Small intestine (tissue), 7 donors: Measurements from ENCODE around the gene F3. TPM values are rescaled to one million over a fixed set of nuclear protein-coding genes. Genes with fewer than 3 reads are reported as not detected.

ENCODE experiments used
- DNase-seq, 2 donors: peaks; one replicate each; pipeline versions ENCODE4 v3.0.0 to v3.0.0-alpha.2; 2013
- FAIRE-seq: peaks from 2 replicates; lab custom pipeline; 2012; peaks lifted over from hg19 to GRCh38; lab: Jason Lieb, UNC
- H3K27ac ChIP-seq, 3 donors: one replicate each; pipeline ENCODE4 v1.5.1; 2013; ENCODE audit warnings: low read length in 2 of 3, mild to moderate bottlenecking in 2 of 3, control low read depth in 1 of 3, inconsistent platforms in 1 of 3, low read depth in 1 of 3, moderate library complexity in 1 of 3
- H3K27me3 ChIP-seq, 3 donors: one replicate each; pipeline ENCODE4 v1.6.1; 2013; ENCODE audit warnings: low read length in 3 of 3, inconsistent platforms in 1 of 3; ENCODE audit not compliant: control insufficient read depth in 3 of 3, insufficient read depth in 3 of 3
- H3K36me3 ChIP-seq, 3 donors: one replicate each; pipeline ENCODE4 v1.6.1; 2013; ENCODE audit warnings: low read length in 3 of 3, inconsistent platforms in 1 of 3, low read depth in 1 of 3, mild to moderate bottlenecking in 1 of 3, moderate library complexity in 1 of 3; ENCODE audit not compliant: control insufficient read depth in 3 of 3, insufficient read depth in 2 of 3
- H3K4me1 ChIP-seq, 3 donors: one replicate each; pipeline ENCODE4 v1.6.1; 2013; ENCODE audit warnings: low read length in 2 of 3, inconsistent platforms in 1 of 3, low read depth in 1 of 3, mild to moderate bottlenecking in 1 of 3, moderate library complexity in 1 of 3; ENCODE audit not compliant: control insufficient read depth in 3 of 3, insufficient read depth in 2 of 3
- H3K4me3 ChIP-seq, 3 donors: one replicate each; pipeline ENCODE4 v1.5.1; 2013; ENCODE audit warnings: low read length in 3 of 3, control low read depth in 1 of 3, inconsistent platforms in 1 of 3, low read depth in 1 of 3, mild to moderate bottlenecking in 1 of 3, moderate library complexity in 1 of 3
- H3K9me3 ChIP-seq, 2 donors: one replicate each; pipeline ENCODE4 v1.6.1; 2013; ENCODE audit warnings: low read depth in 1 of 2, low read length in 1 of 2; ENCODE audit not compliant: control insufficient read depth in 2 of 2, insufficient read depth in 1 of 2
- WGBS, 3 donors: extraction: QIAGEN DNeasy Blood & Tissue Kit; methylation state at CpG; one replicate each; pipeline ENCODE4 v1.1.7; 2013; 5-methylcytosine and 5-hydroxymethylcytosine counted together
- polyA plus RNA-seq, 4 donors: library from polyadenylated mRNA; stranded (reverse) in 3 of 4; unstranded in 1 of 4; fragments of 200-250 nt in 3 of 4; fragments of 120-200 nt in 1 of 4; gene quantifications; one replicate each; pipeline versions ENCODE4 v1.2.1 to v1.2.3, GENCODE V29; 2013
- donor health status: healthy with polysubstance abuse.
- donor health status: control.
- donor health status: control.
- donor health status: Bipolar disorder and iron deficiency.
- donor health status: healthy.

F3 gene
- polyA plus RNA-seq, 4 donors = 11.0 to 55.4 (median 18.6) TPM

DNA sequence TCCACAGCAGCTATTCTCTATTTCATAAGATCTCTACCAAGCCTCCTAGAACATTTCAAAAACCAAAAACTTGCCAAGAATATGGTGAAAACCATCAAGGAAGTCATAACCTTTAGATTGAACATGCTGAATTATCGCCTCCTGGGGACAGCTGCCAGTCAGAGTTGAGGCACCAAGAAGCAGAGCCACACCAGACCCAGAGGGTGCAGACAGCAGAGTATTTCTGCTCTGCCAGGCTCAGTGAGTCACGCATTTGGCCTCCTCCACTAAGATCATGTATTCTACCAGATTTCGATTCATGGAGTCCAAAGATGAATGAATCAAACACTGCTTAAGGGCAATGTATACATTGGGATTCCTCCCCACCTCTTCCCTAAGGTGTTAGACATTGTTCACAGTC lies 2.1 kb downstream of the F3 start:
- 30 to 49% (median 37%) methylated on average over 3 of the region's 3 CpGs for WGBS, 3 donors
- Histone ChIP-seq H3K36me3 (peaks cover 0 to 29% (median 0%) of the 10 kb centered on the region in 3 donors), H3K27ac (peak overlapping the region in 1 of 3 donors; percentile 76), H3K4me1 (peaks cover 0 to 4% (median 3%) of the 10 kb centered on the region in 3 donors), H3K4me3 (peak overlapping the region in 2 of 3 donors; percentile 17 to 64), H3K27me3 (no peaks in the 10 kb centered on the region), H3K9me3 (no peaks in the 10 kb centered on the region)
- DNase-seq (peak in 1 of 2 donors; percentile 68), FAIRE-seq (no peak)

DNA sequence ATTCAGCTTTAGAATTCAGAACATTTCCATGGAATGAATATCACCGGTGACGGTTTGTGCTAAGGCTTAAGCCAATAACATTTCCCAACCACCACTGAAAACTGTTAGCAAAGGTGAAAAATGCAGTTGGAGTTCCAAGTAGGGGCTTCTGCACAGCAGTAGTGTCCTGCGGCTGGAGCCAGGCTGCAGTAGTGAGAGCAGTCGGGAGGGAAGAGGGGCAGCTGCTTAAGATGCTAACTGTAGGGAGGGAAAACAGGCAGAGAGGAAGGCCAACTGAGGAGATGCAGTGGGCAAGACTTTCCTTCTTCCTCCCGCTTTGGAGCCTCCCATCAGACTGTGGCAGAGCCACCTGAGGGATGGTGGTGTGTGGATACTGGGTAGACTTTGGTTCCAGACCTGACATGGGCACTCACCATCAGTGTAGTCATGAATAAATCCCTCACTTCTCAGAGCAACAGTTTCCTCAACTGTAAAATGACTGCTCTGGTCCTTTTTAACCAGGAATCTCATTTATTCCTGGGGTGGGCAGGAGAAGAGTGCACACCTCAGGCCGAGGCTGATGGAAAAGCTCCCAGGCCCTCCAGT lies 3.2 kb downstream of the F3 start:
- Histone ChIP-seq H3K4me3 (peak overlapping the region in 1 of 3 donors; percentile 25), H3K9me3 (no peaks in the 10 kb centered on the region), H3K4me1 (peaks cover 0 to 4% (median 3%) of the 10 kb centered on the region in 3 donors), H3K36me3 (peaks cover 0 to 40% (median 0%) of the 10 kb centered on the region in 3 donors), H3K27ac (peak overlapping the region in 2 of 3 donors; percentile 2 to 21), H3K27me3 (no peaks in the 10 kb centered on the region)
- WGBS, 3 donors = 69 to 80% (median 72%) methylated on average over 6 of the region's 6 CpGs
- no peak for DNase-seq
- FAIRE-seq = no peak

DNA sequence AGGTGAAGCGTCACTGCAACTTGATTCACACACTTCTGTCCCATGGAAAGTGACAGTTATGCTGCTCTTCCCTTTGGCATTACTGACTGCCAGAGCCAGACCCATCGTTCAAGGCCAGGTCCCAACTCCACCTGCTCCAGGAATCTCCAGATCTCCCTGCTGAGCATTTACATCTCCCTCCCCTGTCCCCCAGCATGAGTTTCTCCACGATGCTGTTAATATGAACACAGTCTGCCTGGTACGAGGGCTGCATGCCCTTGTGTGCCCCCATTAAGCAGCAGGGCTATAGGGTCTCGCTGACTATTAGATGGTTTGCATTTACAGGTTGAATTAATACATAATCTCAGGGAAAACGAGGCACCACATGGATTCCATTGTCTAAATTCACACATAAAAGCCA lies 4.3 kb downstream of the F3 start:
- FAIRE-seq (no peak), DNase-seq (no peak)
- Histone ChIP-seq H3K4me1 (no peaks in the 10 kb centered on the region), H3K27ac (peak overlapping the region in 1 of 3 donors; percentile 29), H3K9me3 (no peaks in the 10 kb centered on the region), H3K4me3 (peak overlapping the region in 1 of 3 donors; percentile 20), H3K36me3 (peaks cover 0 to 46% (median 5%) of the 10 kb centered on the region in 3 donors), H3K27me3 (no peaks in the 10 kb centered on the region)
- WGBS, 3 donors = 59 to 67% (median 60%) methylated on average over 6 of the region's 6 CpGs

DNA sequence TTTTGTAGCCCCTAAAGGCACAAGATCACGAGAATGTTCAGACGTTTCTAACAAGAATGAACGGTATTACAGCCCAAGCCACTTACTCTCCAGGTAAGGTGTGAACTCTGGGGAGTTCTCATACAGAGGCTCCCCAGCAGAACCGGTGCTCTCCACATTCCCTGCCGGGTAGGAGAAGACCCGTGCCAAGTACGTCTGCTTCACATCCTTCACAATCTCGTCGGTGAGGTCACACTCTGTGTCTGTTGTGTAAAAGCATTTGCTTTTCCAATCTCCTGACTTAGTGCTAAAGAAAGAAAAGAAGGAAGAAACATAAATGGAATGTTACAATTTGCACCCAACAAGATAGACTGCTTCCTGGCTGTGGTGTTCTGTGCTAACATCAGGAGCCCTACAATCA lies 5.7 kb downstream of the F3 start:
- no peaks in the 10 kb centered on the region for H3K9me3 ChIP-seq
- no peak overlapping the region for H3K4me3 ChIP-seq
- FAIRE-seq (no peak), DNase-seq (no peak)
- H3K4me1 ChIP-seq = no peaks in the 10 kb centered on the region
- H3K27me3 ChIP-seq = no peaks in the 10 kb centered on the region
- 85 to 88% (median 87%) methylated on average over 9 of the region's 9 CpGs for WGBS, 3 donors
- peak overlapping the region in 1 of 3 donors; percentile 26 for H3K27ac ChIP-seq
- peaks cover 0 to 58% (median 8%) of the 10 kb centered on the region in 3 donors for H3K36me3 ChIP-seq

DNA sequence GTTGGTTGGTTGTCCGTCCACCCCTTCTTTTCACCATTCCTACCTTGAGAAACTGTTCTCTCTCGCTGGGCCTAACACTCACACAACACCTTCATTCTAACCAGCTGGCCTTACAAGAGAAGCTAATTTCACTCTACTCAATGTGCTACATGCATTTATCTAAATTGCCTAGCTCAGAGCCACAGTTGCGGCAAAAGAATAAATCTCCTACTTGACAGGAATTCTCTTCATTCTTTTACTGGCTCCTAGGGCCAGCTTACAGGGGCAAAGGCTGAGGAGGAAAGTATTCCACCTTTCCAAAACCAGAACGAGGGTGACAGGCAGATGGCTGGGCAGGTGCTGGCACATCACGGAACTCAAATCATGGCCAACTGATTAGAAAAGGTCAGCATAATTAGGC lies 6.5 kb downstream of the F3 start:
- no peaks in the 10 kb centered on the region for H3K9me3 ChIP-seq
- H3K36me3 ChIP-seq = peaks cover 0 to 56% (median 8%) of the 10 kb centered on the region in 3 donors
- no peaks in the 10 kb centered on the region for H3K4me1 ChIP-seq
- no peak for DNase-seq
- no peak for FAIRE-seq
- no peak overlapping the region for H3K4me3 ChIP-seq
- peak overlapping the region in 1 of 3 donors; percentile 26 for H3K27ac ChIP-seq
- no peaks in the 10 kb centered on the region for H3K27me3 ChIP-seq
- 53 to 78% (median 67%) methylated on average over 5 of the region's 5 CpGs for WGBS, 3 donors

DNA sequence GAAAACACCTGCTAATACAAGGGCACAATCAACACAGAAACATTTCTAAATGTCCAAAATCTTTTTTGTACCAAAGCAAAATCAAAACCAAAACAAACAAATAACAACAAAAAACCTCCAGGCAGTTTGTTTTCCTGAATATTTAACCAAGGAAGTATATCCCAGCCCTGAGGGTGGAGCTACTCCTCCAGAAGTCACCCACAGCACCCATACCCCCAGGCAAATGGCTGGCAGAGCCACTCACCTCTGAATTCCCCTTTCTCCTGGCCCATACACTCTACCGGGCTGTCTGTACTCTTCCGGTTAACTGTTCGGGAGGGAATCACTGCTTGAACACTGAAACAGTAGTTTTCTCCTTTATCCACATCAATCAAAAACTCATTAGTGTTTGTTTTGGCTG lies 9.5 kb downstream of the F3 start:
- Histone ChIP-seq H3K27me3 (no peaks in the 10 kb centered on the region), H3K9me3 (no peaks in the 10 kb centered on the region), H3K4me3 (no peak overlapping the region), H3K4me1 (peaks cover 0 to 4% (median 0%) of the 10 kb centered on the region in 3 donors), H3K27ac (peak overlapping the region in 1 of 3 donors; percentile 13), H3K36me3 (peaks cover 2 to 50% (median 8%) of the 10 kb centered on the region in 3 donors)
- FAIRE-seq (no peak), DNase-seq (no peak)
- WGBS, 3 donors = 79 to 91% (median 90%) methylated on average over 3 of the region's 3 CpGs

DNA sequence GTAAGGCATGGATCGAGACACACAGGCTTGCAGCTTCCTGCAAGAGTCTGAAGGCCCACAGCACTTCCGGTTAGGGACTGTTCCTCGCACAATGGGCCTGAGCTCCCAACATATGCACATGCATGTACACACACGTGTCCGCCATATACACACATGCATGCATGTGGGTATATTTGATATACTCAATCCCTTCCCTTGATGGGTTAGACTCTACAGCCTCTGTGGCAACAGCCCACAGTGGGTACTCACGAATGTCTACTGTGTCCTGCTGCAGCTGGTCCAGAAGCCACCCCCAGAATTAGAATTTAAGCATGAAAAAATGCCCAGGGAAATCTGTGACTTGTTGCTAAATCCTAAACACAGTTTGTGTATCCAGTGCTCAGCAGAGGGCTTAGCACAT lies 9.9 kb downstream of the F3 start:
- Histone ChIP-seq H3K4me1 (peaks cover 0 to 5% (median 0%) of the 10 kb centered on the region in 3 donors), H3K4me3 (no peak overlapping the region), H3K27ac (peak overlapping the region in 1 of 3 donors; percentile 13), H3K27me3 (no peaks in the 10 kb centered on the region), H3K36me3 (peaks cover 2 to 50% (median 8%) of the 10 kb centered on the region in 3 donors), H3K9me3 (no peaks in the 10 kb centered on the region)
- DNase-seq = no peak
- 79 to 95% (median 84%) methylated on average over 6 of the region's 6 CpGs for WGBS, 3 donors
- FAIRE-seq = no peak

DNA sequence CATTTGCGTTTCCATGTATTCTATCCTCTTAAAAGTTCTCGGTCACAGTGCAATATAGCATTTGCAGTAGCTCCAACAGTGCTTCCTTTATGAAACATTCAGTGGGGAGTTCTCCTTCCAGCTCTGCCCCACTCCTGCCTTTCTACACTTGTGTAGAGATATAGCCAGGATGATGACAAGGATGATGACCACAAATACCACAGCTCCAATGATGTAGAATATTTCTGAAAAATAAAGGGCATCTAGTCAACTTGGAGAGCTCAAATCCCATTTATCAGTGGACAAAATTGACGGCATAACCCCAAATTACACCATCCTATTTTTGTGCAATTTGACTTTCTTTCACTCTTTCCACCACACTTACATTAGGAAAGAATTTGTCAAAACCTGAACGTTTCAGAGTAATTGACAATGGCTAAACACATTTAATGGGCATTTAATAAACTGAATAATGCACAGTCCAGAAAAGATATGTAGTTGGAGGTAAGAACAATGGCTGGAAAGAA lies 11.1 kb downstream of the F3 start:
- WGBS, 3 donors = 73 to 82% (median 81%) methylated on average over 4 of the region's 4 CpGs
- H3K36me3 ChIP-seq = peaks cover 2 to 43% (median 8%) of the 10 kb centered on the region in 3 donors

More for the DNA sequence above, 11.1 kb downstream of the F3 start:
- no peak for FAIRE-seq
- H3K27ac ChIP-seq = no peak overlapping the region
- peaks cover 0 to 9% (median 2%) of the 10 kb centered on the region in 3 donors for H3K4me1 ChIP-seq
- no peak overlapping the region for H3K4me3 ChIP-seq
- no peaks in the 10 kb centered on the region for H3K9me3 ChIP-seq
- no peaks in the 10 kb centered on the region for H3K27me3 ChIP-seq
- no peak for DNase-seq
